Measurements from ENCODE around the gene ATF7. TPM values are rescaled to one million over a fixed set of nuclear protein-coding genes. Genes with fewer than 3 reads are reported as not detected.

The ATF7 gene
- total RNA-seq, 1 donor from 2014 or later: 26.6 TPM

GRCh38 chr12:53461591-53461990, 164.6 kb downstream of the ATF7 start:
- peak overlapping the region; percentile 78 for H3K27ac ChIP-seq (ENCODE audit: low read depth, low read length)
- H3K9me3 ChIP-seq (ENCODE audit: control insufficient read depth in 3 of 3, low read length in 3 of 3): no peaks in the 10 kb centered on the region
- peaks cover 68 to 81% (median 70%) of the 10 kb centered on the region in 3 donors for H3K4me1 ChIP-seq (ENCODE audit: control insufficient read depth in 3 of 3, insufficient read depth in 3 of 3, low read length in 3 of 3)
- H3K27me3 ChIP-seq (ENCODE audit: control insufficient read depth in 3 of 3, insufficient read depth in 3 of 3, low read length in 3 of 3): no peaks in the 10 kb centered on the region
- peak overlapping the region in 2 of 3 donors; percentile 41 to 46 for H3K4me3 ChIP-seq (ENCODE audit: low read length in 3 of 3)
- peaks cover 75 to 93% (median 92%) of the 10 kb centered on the region in 3 donors for H3K36me3 ChIP-seq (ENCODE audit: control insufficient read depth in 3 of 3, insufficient read depth in 3 of 3, low read length in 3 of 3)
- peak overlapping the region; percentile 58 to 63 (median 62) for H3K9ac ChIP-seq (ENCODE audit: low read depth in 1 of 3, low read length in 3 of 3)

- Histone ChIP-seq H3K4me3 (ENCODE audit: low read length in 3 of 3) (peak overlapping the region in 2 of 3 donors; percentile 41 to 46), H3K9ac (ENCODE audit: low read depth in 1 of 3, low read length in 3 of 3) (peak overlapping the region; percentile 58 to 63 (median 62)), H3K27me3 (ENCODE audit: control insufficient read depth in 3 of 3, insufficient read depth in 3 of 3, low read length in 3 of 3) (no peaks in the 10 kb centered on the region), H3K4me1 (ENCODE audit: control insufficient read depth in 3 of 3, insufficient read depth in 3 of 3, low read length in 3 of 3) (peaks cover 65 to 81% (median 65%) of the 10 kb centered on the region in 3 donors), H3K9me3 (ENCODE audit: control insufficient read depth in 3 of 3, low read length in 3 of 3) (no peaks in the 10 kb centered on the region), H3K36me3 (ENCODE audit: control insufficient read depth in 3 of 3, insufficient read depth in 3 of 3, low read length in 3 of 3) (peaks cover 76 to 92% (median 92%) of the 10 kb centered on the region in 3 donors), H3K27ac (ENCODE audit: low read depth, low read length) (peak overlapping the region; percentile 78)
Measured at GRCh38 chr12:53461059-53461458, 165.1 kb downstream of the ATF7 start.

- Histone ChIP-seq H3K4me1 (ENCODE audit: control insufficient read depth in 3 of 3, insufficient read depth in 3 of 3, low read length in 3 of 3) (peaks cover 56 to 74% (median 60%) of the 10 kb centered on the region in 3 donors), H3K36me3 (ENCODE audit: control insufficient read depth in 3 of 3, insufficient read depth in 3 of 3, low read length in 3 of 3) (peaks cover 72 to 93% (median 91%) of the 10 kb centered on the region in 3 donors), H3K9me3 (ENCODE audit: control insufficient read depth in 3 of 3, low read length in 3 of 3) (no peaks in the 10 kb centered on the region)
Measured at GRCh38 chr12:53459097-53459496, 167.1 kb downstream of the ATF7 start.

More at GRCh38 chr12:53459097-53459496, 167.1 kb downstream of the ATF7 start:
- Histone ChIP-seq H3K27ac (ENCODE audit: low read depth, low read length) (peak overlapping the region; percentile 32), H3K9ac (ENCODE audit: low read depth in 1 of 3, low read length in 3 of 3) (no peak overlapping the region), H3K27me3 (ENCODE audit: control insufficient read depth in 3 of 3, insufficient read depth in 3 of 3, low read length in 3 of 3) (no peaks in the 10 kb centered on the region), H3K4me3 (ENCODE audit: low read length in 3 of 3) (no peak overlapping the region)

Small RNA genes lying within 50 kb of the gene (small RNA-seq; reads per million reads assigned to genes)
- gene AC023509.3: not detected

Other genes with a start within 250 kb of the ATF7 start
- 30.3 TPM for gene SP1, start 246.2 kb downstream of the ATF7 start, total RNA-seq
- gene AMHR2, start 202.5 kb downstream of the ATF7 start, total RNA-seq: not detected
- 15.7 TPM for gene PRR13, start 184.6 kb downstream of the ATF7 start, total RNA-seq
- gene PCBP2, start 174.3 kb downstream of the ATF7 start, total RNA-seq: 281 TPM
- gene MAP3K12, start 126.9 kb downstream of the ATF7 start, total RNA-seq: 4.7 TPM
- gene TARBP2, start 125.1 kb downstream of the ATF7 start, total RNA-seq: 29.7 TPM
- gene NPFF, start 118.9 kb downstream of the ATF7 start, total RNA-seq: not detected
- 253 TPM for gene ATP5MC2, start 49.7 kb upstream of the ATF7 start, total RNA-seq
- 49.1 TPM for gene CALCOCO1, start 101.1 kb upstream of the ATF7 start, total RNA-seq
- not detected for gene CISTR, start 125.6 kb upstream of the ATF7 start, total RNA-seq

Measured in skeletal muscle tissue (tissue), 5 donors.